ENCODE results near the gene MINDY4.

MINDY4 gene

GRCh38 chr7:30859202-30859939 lies 88.2 kb downstream of the MINDY4 start:
- DNase-seq = no peak

DNA sequence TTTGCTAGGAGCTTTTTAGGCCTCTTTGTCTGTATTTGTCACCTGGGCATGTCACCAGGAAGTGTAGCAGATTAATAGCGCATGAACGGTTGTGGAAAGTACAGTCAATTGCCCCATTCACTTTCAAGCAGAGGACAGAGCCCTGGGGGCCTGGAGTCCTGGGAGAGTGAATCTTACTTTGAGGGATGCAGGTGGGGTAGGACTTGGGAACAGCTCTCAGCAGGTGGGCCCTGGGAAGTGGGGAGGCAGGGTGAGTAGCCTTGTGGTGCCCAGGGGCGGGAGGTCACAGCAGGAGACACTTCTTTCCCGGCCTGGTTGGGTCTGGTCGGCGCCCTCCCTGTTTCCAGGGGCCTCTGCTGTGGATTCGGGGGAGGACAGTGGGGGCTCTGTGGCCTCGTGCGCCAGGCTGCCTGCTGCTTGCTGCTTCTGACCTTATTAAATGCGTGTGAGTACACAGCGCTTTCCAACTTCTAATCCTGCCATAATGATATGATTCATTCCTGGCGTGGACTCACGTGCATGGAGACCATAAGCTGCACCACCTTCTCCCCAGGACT lies 88.8 kb downstream of the MINDY4 start:
- peak in 1 of 2 experiments; percentile 31 for DNase-seq

DNA sequence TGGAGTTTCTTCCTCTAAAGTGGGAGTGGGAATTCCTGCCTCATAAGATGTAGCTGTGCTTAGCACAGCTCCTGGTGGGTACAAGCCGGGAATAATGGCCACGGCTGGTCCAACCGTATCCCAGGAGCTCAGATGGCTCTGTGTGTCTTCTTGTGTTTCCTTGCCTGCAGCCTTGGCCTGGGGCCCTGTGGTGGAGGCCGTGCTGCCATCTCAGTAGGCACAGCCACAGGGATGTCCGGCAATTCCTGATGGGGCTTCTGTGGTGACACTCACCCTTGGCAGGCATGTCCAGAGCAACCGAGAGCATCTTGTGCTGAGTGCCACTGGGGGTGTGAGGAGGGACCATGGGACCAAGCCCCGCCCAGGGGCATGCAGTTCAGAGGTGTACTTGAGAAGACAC lies 90.4 kb downstream of the MINDY4 start:
- DNase-seq = no peak

- no peak for DNase-seq
Measured at GRCh38 chr7:30862995-30863705, 91.9 kb downstream of the MINDY4 start.

- DNase-seq = no peak
Measured at GRCh38 chr7:30863706-30864035, 92.5 kb downstream of the MINDY4 start.

- no peak for DNase-seq
Measured at GRCh38 chr7:30864101-30864500, 92.9 kb downstream of the MINDY4 start.

GRCh38 chr7:30865076-30865475 lies 93.9 kb downstream of the MINDY4 start:
- no peak for DNase-seq

DNA sequence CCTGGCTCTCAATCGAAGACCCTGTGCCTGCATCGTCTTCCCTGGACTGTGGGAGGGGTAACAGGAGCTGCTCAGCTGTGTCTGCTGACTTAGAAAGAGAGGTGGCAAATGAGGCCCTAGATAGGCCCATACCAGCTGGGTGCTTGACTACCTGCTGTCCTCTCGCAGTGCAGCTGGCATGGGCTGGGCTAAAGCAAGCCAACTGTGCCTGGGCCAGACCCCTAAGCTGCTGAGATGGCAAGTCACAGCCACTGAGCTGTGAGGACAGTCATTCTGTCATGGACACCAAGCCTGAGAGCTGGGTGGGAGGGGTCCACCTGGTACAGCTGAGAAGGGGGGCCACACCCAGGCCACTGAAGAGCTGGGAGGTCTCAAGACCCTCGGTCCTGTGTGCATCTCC lies 94.6 kb downstream of the MINDY4 start:
- DNase-seq = no peak

GRCh38 chr7:30866939-30867338 lies 95.7 kb downstream of the MINDY4 start:
- no peak for DNase-seq

DNA sequence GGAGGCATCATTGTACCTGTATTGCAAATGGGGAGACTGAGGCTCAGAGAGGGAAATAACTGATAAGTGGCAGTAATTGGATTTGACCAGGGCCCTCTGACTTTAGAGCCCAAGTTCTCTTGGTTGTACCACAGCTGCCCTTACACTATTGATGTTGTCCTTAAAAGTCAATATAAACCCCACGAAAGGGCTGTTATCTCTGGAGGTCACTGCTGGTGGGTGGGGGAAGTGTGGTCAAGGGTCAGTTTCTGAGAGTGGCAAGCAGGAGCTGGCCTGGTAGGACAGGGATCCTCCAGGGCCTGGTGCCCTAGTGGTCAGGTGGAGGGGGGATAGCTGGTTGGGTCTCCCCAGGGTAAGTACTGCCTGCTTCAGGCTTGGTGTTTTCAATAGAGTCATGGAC lies 96.3 kb downstream of the MINDY4 start:
- no peak for DNase-seq

GRCh38 chr7:30869794-30870611 lies 98.8 kb downstream of the MINDY4 start:
- DNase-seq = no peak

DNA sequence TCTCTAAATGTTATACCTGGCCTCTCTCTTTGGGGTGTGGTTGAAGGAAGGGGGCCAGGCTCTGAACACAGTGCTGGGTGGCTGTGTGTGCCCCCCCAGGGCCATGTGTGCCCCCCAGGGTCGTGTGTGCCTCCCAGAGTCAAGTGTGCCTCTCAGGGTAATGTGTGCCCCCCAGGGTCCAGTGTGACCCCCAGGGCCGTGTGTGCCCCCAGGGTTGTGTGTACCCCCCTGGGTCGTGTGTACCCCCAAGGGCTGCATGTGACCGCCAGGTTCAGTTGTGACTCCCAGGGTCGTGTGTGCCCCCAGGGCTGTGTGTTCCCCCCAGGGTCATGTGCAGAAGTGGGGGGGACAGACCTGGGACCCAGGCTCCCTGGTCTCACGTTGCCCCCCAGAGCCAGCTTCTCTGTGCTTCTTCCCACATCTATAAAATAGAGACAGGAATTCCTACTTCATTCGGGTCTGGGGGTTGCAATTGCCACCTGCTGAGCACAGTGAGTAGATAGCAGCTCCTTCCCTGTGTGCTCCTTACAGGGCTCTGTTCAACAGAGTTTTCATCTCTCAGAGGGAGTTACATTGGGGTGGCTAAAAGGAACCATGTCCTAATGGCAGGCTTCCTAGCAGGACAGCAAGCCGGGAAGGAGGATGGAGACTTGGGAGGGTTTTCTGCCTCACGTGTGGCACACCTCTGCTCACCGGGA lies 99.8 kb downstream of the MINDY4 start:
- DNase-seq = no peak

- DNase-seq = no peak
Measured at GRCh38 chr7:30871655-30872054, 100.4 kb downstream of the MINDY4 start.

DNA sequence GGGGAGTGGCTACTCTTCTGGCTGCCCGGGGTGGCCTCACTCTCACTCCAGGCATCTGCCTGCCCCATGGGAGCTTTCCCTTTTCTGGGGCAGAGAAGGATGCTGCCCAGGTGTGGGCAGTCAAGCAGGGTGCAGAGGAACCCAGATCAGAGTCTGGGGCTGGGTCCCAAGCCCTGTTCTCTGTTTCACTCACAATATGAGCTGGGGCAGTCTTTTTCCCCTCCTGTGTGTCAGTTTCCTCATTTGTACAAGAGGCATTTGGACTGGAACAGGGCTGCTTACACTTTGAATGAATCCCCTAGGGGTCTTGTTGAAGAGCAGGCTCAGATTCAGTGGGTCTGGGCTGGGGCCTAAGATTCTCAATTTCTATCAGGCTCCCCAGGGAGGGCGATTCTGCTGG lies 102.0 kb downstream of the MINDY4 start:
- DNase-seq = no peak

- no peak for DNase-seq
Measured at GRCh38 chr7:30873656-30874055, 102.4 kb downstream of the MINDY4 start.

DNA sequence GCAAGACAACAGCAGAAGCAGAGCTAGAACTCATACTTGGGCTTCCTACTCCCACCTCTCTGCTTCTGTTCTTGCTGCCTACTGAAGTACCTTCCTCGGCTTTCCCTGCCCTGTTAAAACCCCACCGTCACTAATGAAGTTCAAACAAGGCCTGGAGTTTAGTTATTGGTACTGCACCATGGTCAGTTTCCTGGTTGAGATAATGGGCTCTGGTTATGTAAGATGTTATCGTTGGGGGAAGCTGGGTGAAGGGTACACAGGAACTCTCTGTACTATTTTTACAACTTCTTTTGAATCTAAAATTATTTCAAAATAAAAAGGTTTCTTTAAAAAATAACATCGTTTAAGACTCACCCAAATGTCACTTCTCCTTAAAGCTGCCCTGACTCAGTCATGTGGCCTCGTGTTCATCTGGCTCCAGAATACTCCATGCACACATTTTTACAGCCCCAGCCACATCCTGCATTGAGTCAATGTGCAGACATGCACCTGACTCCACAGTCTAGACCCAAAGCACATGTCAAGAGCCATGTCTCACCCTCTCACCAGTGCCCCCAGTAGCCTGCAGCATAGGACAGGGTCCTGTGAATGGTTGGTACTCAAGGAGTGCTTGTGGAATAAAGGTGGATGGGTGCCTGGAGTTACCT lies 103.6 kb downstream of the MINDY4 start:
- no peak for DNase-seq

DNA sequence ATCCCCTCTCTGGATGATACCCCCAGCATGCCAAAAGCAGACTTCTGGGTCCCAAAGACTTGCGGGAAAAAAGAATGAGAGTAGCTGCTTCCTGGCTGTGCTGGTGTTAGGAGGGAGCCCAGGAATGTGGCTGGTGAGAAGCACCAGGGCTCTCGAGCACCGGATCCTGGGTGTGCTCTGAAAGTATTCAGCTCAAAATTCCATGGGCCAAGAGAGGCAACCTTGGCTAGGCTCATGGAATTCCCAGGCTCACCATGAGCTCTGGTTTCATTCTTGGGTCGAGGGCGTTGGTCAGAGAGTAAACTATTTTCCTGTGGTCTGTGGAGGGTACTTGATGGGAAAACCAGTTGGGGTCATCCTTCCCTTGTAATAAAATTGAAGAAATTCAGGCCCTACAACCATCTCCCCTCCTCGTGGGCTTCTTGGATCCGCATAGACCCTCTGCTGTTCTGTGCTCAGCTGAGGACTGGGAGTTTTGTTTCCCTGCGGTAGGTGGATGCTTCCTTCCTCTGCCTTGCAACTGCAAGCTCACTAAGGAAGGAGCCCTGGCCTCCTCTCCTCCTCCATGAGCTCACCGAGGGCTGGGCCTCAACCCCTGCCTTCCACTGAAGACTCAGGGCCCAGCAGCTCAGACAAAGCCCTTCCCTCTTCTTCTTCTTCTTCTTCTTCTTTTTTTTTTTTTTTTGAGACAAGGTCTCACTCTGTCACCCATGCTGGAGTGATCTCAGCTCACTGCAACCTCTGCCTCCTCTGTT lies 106.0 kb downstream of the MINDY4 start:
- DNase-seq = no peak

- DNase-seq = no peak
Measured at GRCh38 chr7:30877993-30878392, 106.8 kb downstream of the MINDY4 start.

DNA sequence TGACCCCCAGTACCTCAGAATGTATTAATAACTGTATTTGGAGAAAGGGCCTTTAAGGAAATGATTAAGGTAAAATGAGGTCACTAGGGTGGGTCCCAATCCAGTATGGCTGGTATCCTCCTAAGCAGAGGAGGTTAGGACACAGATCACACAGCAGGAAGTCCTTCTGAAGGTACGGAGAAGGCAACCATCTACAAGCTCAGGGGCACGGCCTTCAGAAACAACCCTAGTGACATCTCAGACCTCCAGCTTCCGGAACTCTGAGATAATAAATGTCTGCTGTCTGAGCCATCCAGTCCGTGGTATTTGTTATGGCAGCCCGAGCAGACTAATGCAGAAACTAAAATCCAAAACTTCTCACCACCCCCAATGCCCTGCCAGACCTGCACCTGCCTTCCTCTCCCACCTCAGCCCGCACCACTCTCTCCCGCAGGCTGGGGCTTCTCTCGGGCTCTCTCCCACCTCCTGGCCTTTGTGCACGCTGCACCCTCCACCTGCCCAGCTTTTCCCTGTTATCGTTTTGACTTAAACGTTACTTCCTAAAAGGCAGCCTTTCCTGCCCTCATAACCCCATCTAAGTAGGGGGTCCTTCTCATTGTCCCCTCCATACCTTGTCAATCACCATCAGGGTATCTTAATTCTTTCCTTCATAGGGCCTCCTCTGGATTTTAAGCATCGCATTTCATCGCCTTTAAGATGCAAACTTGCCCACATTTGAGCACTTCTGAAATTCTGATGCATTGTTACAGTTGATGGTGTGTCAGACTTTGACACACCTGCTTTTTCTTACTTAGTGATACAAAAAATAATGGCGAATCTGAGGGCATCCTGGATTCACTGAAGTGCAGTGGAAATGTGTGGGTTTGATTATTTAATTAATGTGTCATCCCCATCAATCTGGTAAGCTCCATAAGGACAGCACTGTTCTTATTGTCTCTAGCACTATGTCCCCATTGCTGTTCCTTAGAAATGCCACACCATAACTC lies 108.2 kb downstream of the MINDY4 start:
- DNase-seq = no peak

DNA sequence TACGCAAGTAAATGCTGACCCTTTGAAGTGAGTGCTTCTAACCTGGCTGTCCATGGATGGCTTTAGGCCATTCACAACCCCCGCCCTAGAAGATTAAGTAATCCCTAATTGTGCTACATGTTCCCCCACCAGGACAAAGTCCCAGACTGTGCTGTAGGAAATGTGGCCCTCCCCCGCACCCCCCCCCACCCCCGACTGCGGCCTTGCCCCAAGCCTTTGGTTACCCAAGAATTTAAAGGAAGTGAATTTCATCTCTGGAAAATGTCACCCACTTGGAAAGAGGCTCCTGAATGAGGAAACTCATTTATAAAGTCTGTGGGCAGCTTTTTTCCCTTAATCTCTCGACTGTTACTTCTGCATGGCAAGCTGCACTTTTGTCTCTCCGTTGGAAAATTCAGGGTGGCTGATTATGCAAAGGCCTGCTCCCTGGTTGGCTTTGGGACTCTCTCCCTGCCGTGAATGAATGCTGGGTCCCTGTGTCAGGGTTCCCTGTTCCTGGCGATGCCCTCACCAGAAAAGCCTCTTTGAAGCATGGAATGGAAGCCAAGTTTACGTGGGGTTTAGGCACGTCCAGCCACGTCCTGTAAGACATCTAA lies 109.0 kb downstream of the MINDY4 start:
- DNase-seq = no peak
